HepG2 (cell line): ENCODE data around the gene IL1R1. TPM values are rescaled to one million over a fixed set of nuclear protein-coding genes. Genes with fewer than 3 reads are reported as not detected.

Experiments used
- ATAC-seq: fragments of 200-7000 bp; cut with Tn5 transposase; 3 replicates; pipeline ENCODE4 v1.9.1; 2020; ENCODE audit warnings: mild to moderate bottlenecking, moderate library complexity
- BruUV-seq: library from RNA; stranded (reverse); fragments of 400-500 nt; replicated peaks from 2 replicates; lab custom pipeline; 2021; lab: Mats Ljungman, UMichigan
- CTCF ChIA-PET: fragments of 300-600 bp; formaldehyde crosslinking; extraction: SDS; loops from one replicate; lab custom pipeline; 2021; ENCODE audit warnings: low total read pairs, inconsistent platforms, low intra/inter-chr PET ratio; lab: Yijun Ruan, JAX
- POLR2A ChIA-PET: fragments of 350-600 bp; sonication (Branson Sonifier 250); formaldehyde crosslinking; loops from one replicate; lab custom pipeline; 2020; ENCODE audit warnings: antibody characterized with exemption, inconsistent platforms; lab: Yijun Ruan, JAX
- DNase-seq: peaks from one replicate; pipeline ENCODE4 v3.0.0-alpha.2; 2015; ENCODE audit warnings: low spot score
- FAIRE-seq: peaks from 3 replicates; lab custom pipeline; 2011; peaks lifted over from hg19 to GRCh38; lab: Jason Lieb, UNC
- H2AFZ ChIP-seq: one replicate; pipeline ENCODE4 v1.6.1; 2011; ENCODE audit warnings: low read length, inconsistent platforms
- H3K27ac ChIP-seq: fragments of 300-600 bp; 3 replicates; pipeline ENCODE4 v1.8.0; 2011; ENCODE audit warnings: mixed run types, mild to moderate bottlenecking, mixed read lengths, low read length, inconsistent platforms; ENCODE audit not compliant: insufficient read depth; ENCODE audit errors: extremely low read length
- H3K27me3 ChIP-seq, 2 experiments: fragments of 200-600 bp in 1 of 2; 2 replicates in 1 of 2; 3 replicates in 1 of 2; pipeline versions ENCODE4 v1.6.0 to v1.8.0; 2011; ENCODE audit warnings: low read length in 2 of 2, mild to moderate bottlenecking in 2 of 2, moderate library complexity in 2 of 2, inconsistent platforms in 1 of 2; ENCODE audit not compliant: insufficient read depth in 2 of 2, control insufficient read depth in 1 of 2
- H3K36me3 ChIP-seq, 2 experiments: fragments of 200-600 bp in 1 of 2; replicated peaks in 1 of 2; 2 replicates in 1 of 2; 3 replicates in 1 of 2; pipeline versions ENCODE4 v1.5.1 to v1.8.0; 2011; ENCODE audit warnings: low read length in 2 of 2, inconsistent platforms in 1 of 2; ENCODE audit not compliant: insufficient read depth in 2 of 2, control insufficient read depth in 1 of 2
- H3K4me1 ChIP-seq: 2 replicates; pipeline ENCODE4 v1.5.1; 2012; ENCODE audit warnings: low read length, inconsistent platforms; ENCODE audit not compliant: insufficient read depth
- H3K4me2 ChIP-seq: 2 replicates; pipeline ENCODE4 v1.6.0; 2011; ENCODE audit warnings: low read depth, low read length, inconsistent platforms
- H3K4me3 ChIP-seq, 3 experiments: fragments of 200-600 bp in 1 of 3; sonication (generic), shearing (Covaris generic) in 1 of 3; replicated peaks in 1 of 3; 2 replicates each; pipeline ENCODE4 v1.5.1; 2011 to 2016; ENCODE audit warnings: low read length in 3 of 3, inconsistent platforms in 2 of 3, low read depth in 2 of 3, mild to moderate bottlenecking in 2 of 3, control low read depth in 1 of 3, mixed read lengths in 1 of 3; ENCODE audit not compliant: insufficient read depth in 1 of 3
- H3K79me2 ChIP-seq: one replicate; pipeline ENCODE4 v1.6.1; 2011; ENCODE audit warnings: low read length, inconsistent platforms; ENCODE audit not compliant: insufficient read depth
- H3K9ac ChIP-seq: 2 replicates; pipeline ENCODE4 v1.6.0; 2011; ENCODE audit warnings: mild to moderate bottlenecking, low read depth, low read length, inconsistent platforms; ENCODE audit not compliant: insufficient read depth
- H3K9me3 ChIP-seq: 2 replicates; pipeline ENCODE4 v1.5.1; 2012; ENCODE audit warnings: mild to moderate bottlenecking, low read length
- H4K20me1 ChIP-seq: 2 replicates; pipeline ENCODE4 v1.6.0; 2011; ENCODE audit warnings: inconsistent platforms, mild to moderate bottlenecking, low read length, moderate library complexity; ENCODE audit not compliant: insufficient read depth
- BCL6 ChIP-seq: IDR thresholded peaks from 2 replicates; pipeline ENCODE4 v1.6.1; 2016; ENCODE audit warnings: missing genetic modification reagents, missing compliant biosample characterization
- CBFB ChIP-seq: sonication (generic); formaldehyde crosslinking; IDR thresholded peaks from 2 replicates; pipeline ENCODE4 v1.4.0; 2020; ENCODE audit warnings: missing genetic modification reagents
- FLYWCH1 ChIP-seq: sonication (generic); formaldehyde crosslinking; IDR thresholded peaks from 2 replicates; pipeline ENCODE4 v1.8.1; 2023; ENCODE audit warnings: mild to moderate bottlenecking, missing genetic modification reagents
- GFI1 ChIP-seq: sonication (generic); formaldehyde crosslinking; IDR thresholded peaks from 2 replicates; pipeline ENCODE4 v1.5.0; 2020; ENCODE audit warnings: missing genetic modification reagents, mild to moderate bottlenecking, borderline replicate concordance
- GPN1 ChIP-seq: sonication (generic); formaldehyde crosslinking; IDR thresholded peaks from 2 replicates; pipeline ENCODE4 v1.5.1; 2020; ENCODE audit warnings: missing genetic modification reagents, borderline replicate concordance
- MEIS1 ChIP-seq: sonication (generic); formaldehyde crosslinking; IDR thresholded peaks from 2 replicates; pipeline ENCODE4 v1.9.0; 2021; ENCODE audit warnings: mild to moderate bottlenecking, missing genetic modification reagents, moderate library complexity, borderline replicate concordance
- NCOA1 ChIP-seq: sonication (generic); formaldehyde crosslinking; IDR thresholded peaks from 2 replicates; pipeline ENCODE4 v1.9.0; 2021; ENCODE audit warnings: missing genetic modification reagents
- NFE2L1 ChIP-seq: sonication (generic); formaldehyde crosslinking; IDR thresholded peaks from 2 replicates; pipeline ENCODE4 v1.4.0; 2020; ENCODE audit warnings: missing genetic modification reagents, mild to moderate bottlenecking, borderline replicate concordance
- NPAS2 ChIP-seq: sonication (generic); formaldehyde crosslinking; IDR thresholded peaks from 2 replicates; pipeline ENCODE4 v1.8.0; 2022; ENCODE audit warnings: mild to moderate bottlenecking, missing genetic modification reagents, borderline replicate concordance
- RNF2 ChIP-seq: fragments of 450-650 bp; conservative IDR thresholded peaks from 2 replicates; pipeline ENCODE4 v1.6.1; 2016; ENCODE audit warnings: low read depth
- SALL2 ChIP-seq: sonication (generic); formaldehyde crosslinking; IDR thresholded peaks from 2 replicates; pipeline ENCODE4 v1.8.1; 2023; ENCODE audit warnings: mild to moderate bottlenecking, missing genetic modification reagents, inconsistent platforms
- SSRP1 ChIP-seq: IDR thresholded peaks from 2 replicates; pipeline ENCODE4 v1.6.1; 2016; ENCODE audit warnings: control low read depth
- STAT5B ChIP-seq: sonication (generic); formaldehyde crosslinking; IDR thresholded peaks from 2 replicates; pipeline ENCODE4 v1.4.0; 2020; ENCODE audit warnings: missing genetic modification reagents
- TCF12 ChIP-seq, 2 experiments: fragments of 450-650 bp in 1 of 2; sonication (generic) in 1 of 2; formaldehyde crosslinking in 1 of 2; IDR thresholded peaks; 2 replicates each; pipeline versions ENCODE4 v1.6.1 to v1.8.0; 2017 to 2022; ENCODE audit warnings: antibody characterized with exemption in 1 of 2, mild to moderate bottlenecking in 1 of 2, missing genetic modification reagents in 1 of 2, moderate library complexity in 1 of 2
- ZBTB7A ChIP-seq: sonication (generic); formaldehyde crosslinking; IDR thresholded peaks from 2 replicates; pipeline ENCODE4 v1.8.0; 2022; ENCODE audit warnings: mild to moderate bottlenecking, missing genetic modification reagents
- ZC3H4 ChIP-seq: sonication (generic); formaldehyde crosslinking; IDR thresholded peaks from 2 replicates; pipeline ENCODE4 v1.4.0; 2020; ENCODE audit warnings: missing genetic modification reagents, borderline replicate concordance
- ZIK1 ChIP-seq: sonication (generic); formaldehyde crosslinking; IDR thresholded peaks from 2 replicates; pipeline ENCODE4 v1.5.0; 2020; ENCODE audit warnings: mild to moderate bottlenecking, low read depth, missing genetic modification reagents, borderline replicate concordance
- ZNF264 ChIP-seq: sonication (generic); formaldehyde crosslinking; IDR thresholded peaks from 2 replicates; pipeline ENCODE4 v1.4.0; 2020; ENCODE audit warnings: missing genetic modification reagents
- ZNF839 ChIP-seq: sonication (generic); formaldehyde crosslinking; IDR thresholded peaks from 2 replicates; pipeline ENCODE4 v1.4.0; 2020; ENCODE audit warnings: missing genetic modification reagents, mild to moderate bottlenecking, borderline replicate concordance
- ZSCAN31 ChIP-seq: sonication (generic); formaldehyde crosslinking; IDR thresholded peaks from 2 replicates; pipeline ENCODE4 v1.5.0; 2020; ENCODE audit warnings: low read depth, mild to moderate bottlenecking, missing genetic modification reagents
- WGBS: methylation state at CpG from one replicate; pipeline ENCODE4 v1.1.6; 2017; ENCODE audit warnings: low lambda C conversion rate; 5-methylcytosine and 5-hydroxymethylcytosine counted together
- in situ Hi-C: cut with HindIII; loops from 2 replicates; pipeline ENCODE4 v1.10.0; 2017; ENCODE audit warnings: low pct_unique_long_range_greater_than_20kb; ENCODE audit not compliant: extremely low pct_ligation_motif_present
- intact Hi-C: fragments of 100-400 bp; cut with micrococcal nuclease; formaldehyde crosslinking; loops from one replicate; pipeline ENCODE4 v1.10.0; 2022; ENCODE audit not compliant: unreplicated experiment
- polyA plus RNA-seq, 8 experiments: library from polyadenylated mRNA; depleted of rRNA in 3 of 8; stranded (reverse) in 7 of 8; unstranded in 1 of 8; fragments of >200 nt; fragmentation: Illumina TruSeq in 4 of 8; extraction: Trizol in 4 of 8; gene quantifications; 2 replicates each; pipeline versions ENCODE4 v1.2.1 to v1.2.3, GENCODE V29; 2011 to 2016; ENCODE audit warnings: low read depth in 4 of 8, missing spikeins in 1 of 8, mixed read lengths in 1 of 8; ENCODE audit not compliant: insufficient read depth in 1 of 8
- total RNA-seq, 5 experiments: library from RNA; depleted of rRNA; stranded (reverse); fragments of >200 nt; fragmentation: Illumina TruSeq; extraction: Trizol; gene quantifications; 2 replicates each; pipeline ENCODE4 v1.2.3, GENCODE V29; 2016; ENCODE audit warnings: low read depth in 1 of 5
- TF ChIP-seq, protein P1 (sequence below): sonication (generic); formaldehyde crosslinking; IDR thresholded peaks from 2 replicates; pipeline ENCODE4 v1.8.0; 2022; ENCODE audit warnings: mild to moderate bottlenecking, missing genetic modification reagents, moderate library complexity
- TF ChIP-seq, protein P2 (sequence below): sonication (generic); formaldehyde crosslinking; IDR thresholded peaks from 2 replicates; pipeline ENCODE4 v1.4.0; 2020; ENCODE audit warnings: missing genetic modification reagents
- TF ChIP-seq, protein P3 (sequence below): sonication (generic); formaldehyde crosslinking; IDR thresholded peaks from 2 replicates; pipeline ENCODE4 v1.4.0; 2020; ENCODE audit warnings: low read depth, mild to moderate bottlenecking, missing genetic modification reagents

Gene IL1R1
- total and polyA plus RNA-seq, 2 of the 13 experiments (the other 11 are each of a cell fraction or from before 2014, with no cell fraction given): 38.0 to 93.1 TPM

DNA sequence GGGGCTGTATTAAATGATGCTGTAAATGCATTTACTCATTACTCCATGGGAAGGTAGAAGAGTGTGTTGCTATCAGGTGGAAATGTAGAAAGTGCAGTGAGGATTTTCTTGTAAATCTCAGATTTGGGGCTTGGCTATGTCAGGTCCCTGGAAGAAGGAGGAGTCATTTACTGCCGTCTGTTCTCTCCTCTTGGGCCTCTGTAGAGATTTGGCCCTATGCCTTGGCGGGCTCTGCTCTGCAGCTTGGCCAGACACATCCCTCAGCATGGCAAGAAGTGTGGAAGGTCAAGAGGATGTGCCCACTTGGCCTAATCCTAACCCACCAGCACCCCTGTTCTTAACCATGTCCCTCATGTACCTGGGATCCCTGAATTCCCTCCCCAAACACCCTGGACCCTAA, 6.7 kb downstream of the IL1R1 start:
- Histone ChIP-seq H3K4me3 (no peak overlapping the region), H3K4me1 (peaks cover 95% of the 10 kb centered on the region), H2AFZ (no peak overlapping the region), H3K36me3 (peaks cover 18 to 77% of the 10 kb centered on the region in 2 experiments), H4K20me1 (no peaks in the 10 kb centered on the region), H3K79me2 (peaks cover 87% of the 10 kb centered on the region), H3K9me3 (peaks cover 4% of the 10 kb centered on the region; the same call in 1 of the 2 replicates), H3K27me3 (no peaks in the 10 kb centered on the region), H3K4me2 (peak overlapping the region; percentile 12; the same call in 1 of the 2 replicates), H3K9ac (no peak overlapping the region), H3K27ac (no peak overlapping the region)
- ATAC-seq (no peak), FAIRE-seq (no peak), DNase-seq (no peak)
- no TSS peak for BruUV-seq
- 62% methylated on average over 2 of the region's 2 CpGs for WGBS
- intact Hi-C loops (no loop called here), in situ Hi-C loops (no loop called here)
- ChIA-PET CTCF (no interaction called here), POLR2A (no interaction called here)
- TF ChIP-seq GFI1 (CRISPR knock-in tag) (no peak), RNF2 (no peak), FLYWCH1 (no peak), TCF12 (IDR thresholded peaks at IDR 0.05) (no peak), TCF12 (CRISPR knock-in tag; IDR thresholded peaks at IDR 0.05) (no peak), SSRP1 (CRISPR knock-in tag) (no peak), BCL6 (CRISPR knock-in tag) (no peak), STAT5B (CRISPR knock-in tag) (no peak), ZSCAN31 (no peak), NCOA1 (CRISPR knock-in tag) (0 out of 2 replicates have a peak, but pooled peaks have one; percentile 56), ZNF839 (CRISPR knock-in tag) (no peak), MEIS1 (CRISPR knock-in tag) (no peak), SALL2 (no peak), ZC3H4 (no peak), NFE2L1 (CRISPR knock-in tag) (0 out of 2 replicates have a peak, but pooled peaks have one; percentile 21), ZIK1 (CRISPR knock-in tag) (no peak), ZNF264 (CRISPR knock-in tag) (no peak), GPN1 (CRISPR knock-in tag) (no peak), CBFB (no peak), NPAS2 (CRISPR knock-in tag) (no peak), ZBTB7A (CRISPR knock-in tag) (0 out of 2 replicates have a peak, but pooled peaks have one; percentile 33)
- TF ChIP-seq, protein P1, sequence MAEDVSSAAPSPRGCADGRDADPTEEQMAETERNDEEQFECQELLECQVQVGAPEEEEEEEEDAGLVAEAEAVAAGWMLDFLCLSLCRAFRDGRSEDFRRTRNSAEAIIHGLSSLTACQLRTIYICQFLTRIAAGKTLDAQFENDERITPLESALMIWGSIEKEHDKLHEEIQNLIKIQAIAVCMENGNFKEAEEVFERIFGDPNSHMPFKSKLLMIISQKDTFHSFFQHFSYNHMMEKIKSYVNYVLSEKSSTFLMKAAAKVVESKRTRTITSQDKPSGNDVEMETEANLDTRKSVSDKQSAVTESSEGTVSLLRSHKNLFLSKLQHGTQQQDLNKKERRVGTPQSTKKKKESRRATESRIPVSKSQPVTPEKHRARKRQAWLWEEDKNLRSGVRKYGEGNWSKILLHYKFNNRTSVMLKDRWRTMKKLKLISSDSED (CRISPR knock-in tag): no peak
- TF ChIP-seq, protein P2, sequence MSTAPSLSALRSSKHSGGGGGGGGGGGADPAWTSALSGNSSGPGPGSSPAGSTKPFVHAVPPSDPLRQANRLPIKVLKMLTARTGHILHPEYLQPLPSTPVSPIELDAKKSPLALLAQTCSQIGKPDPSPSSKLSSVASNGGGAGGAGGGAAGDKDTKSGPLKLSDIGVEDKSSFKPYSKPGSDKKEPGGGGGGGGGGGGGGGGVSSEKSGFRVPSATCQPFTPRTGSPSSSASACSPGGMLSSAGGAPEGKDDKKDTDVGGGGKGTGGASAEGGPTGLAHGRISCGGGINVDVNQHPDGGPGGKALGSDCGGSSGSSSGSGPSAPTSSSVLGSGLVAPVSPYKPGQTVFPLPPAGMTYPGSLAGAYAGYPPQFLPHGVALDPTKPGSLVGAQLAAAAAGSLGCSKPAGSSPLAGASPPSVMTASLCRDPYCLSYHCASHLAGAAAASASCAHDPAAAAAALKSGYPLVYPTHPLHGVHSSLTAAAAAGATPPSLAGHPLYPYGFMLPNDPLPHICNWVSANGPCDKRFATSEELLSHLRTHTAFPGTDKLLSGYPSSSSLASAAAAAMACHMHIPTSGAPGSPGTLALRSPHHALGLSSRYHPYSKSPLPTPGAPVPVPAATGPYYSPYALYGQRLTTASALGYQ (CRISPR knock-in tag): no peak
- TF ChIP-seq, protein P3, sequence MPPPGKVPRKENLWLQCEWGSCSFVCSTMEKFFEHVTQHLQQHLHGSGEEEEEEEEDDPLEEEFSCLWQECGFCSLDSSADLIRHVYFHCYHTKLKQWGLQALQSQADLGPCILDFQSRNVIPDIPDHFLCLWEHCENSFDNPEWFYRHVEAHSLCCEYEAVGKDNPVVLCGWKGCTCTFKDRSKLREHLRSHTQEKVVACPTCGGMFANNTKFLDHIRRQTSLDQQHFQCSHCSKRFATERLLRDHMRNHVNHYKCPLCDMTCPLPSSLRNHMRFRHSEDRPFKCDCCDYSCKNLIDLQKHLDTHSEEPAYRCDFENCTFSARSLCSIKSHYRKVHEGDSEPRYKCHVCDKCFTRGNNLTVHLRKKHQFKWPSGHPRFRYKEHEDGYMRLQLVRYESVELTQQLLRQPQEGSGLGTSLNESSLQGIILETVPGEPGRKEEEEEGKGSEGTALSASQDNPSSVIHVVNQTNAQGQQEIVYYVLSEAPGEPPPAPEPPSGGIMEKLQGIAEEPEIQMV (CRISPR knock-in tag): 0 out of 2 replicates have a peak, but pooled peaks have one; percentile 27
